ENCODE measurements around the gene STRN3. TPM values are rescaled to one million over a fixed set of nuclear protein-coding genes. Genes with fewer than 3 reads are reported as not detected.

The STRN3 gene
- total and polyA plus RNA-seq, 2 experiments from 2014 or later = 25.6 to 44.2 TPM

DNA sequence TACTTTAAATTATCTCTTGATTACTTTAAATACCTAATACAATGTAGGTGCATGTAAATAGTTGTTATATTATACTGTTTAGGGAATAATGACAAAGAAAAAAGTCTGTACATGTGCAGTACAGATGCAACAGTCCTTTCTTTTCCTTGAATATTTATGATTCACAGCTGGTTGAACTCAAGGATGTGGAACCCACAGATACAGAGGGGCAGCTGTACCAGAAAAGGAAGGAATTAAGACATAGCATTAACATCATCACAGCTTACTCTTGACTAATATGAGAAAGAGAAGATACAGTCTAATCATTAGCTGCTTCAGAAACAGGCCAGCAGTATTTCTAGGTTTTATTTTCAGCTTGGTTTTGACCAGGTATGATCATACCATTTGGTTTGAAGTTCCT, 35.4 kb downstream of the STRN3 start:
- H3K4me1 ChIP-seq (ENCODE audit: insufficient read depth) = peaks cover 22% of the 10 kb centered on the region
- in situ Hi-C loops (cut with MboI) = loop anchor here (25.0 kb wide), 1 partner anchor 347 kb away; no protein-coding TSS in a partner anchor
- H3K9ac ChIP-seq = no peak overlapping the region
- H3K27ac ChIP-seq = no peak overlapping the region
- peaks cover 100% of the 10 kb centered on the region for H3K79me2 ChIP-seq (ENCODE audit: insufficient read depth)
- no peak overlapping the region for H3K4me2 ChIP-seq (ENCODE audit: unreplicated experiment)
- no peaks in the 10 kb centered on the region for H3K27me3 ChIP-seq (replicated peaks; ENCODE audit: insufficient read depth)
- H2AFZ ChIP-seq = no peak overlapping the region
- no peak overlapping the region for H3K4me3 ChIP-seq
- TF ChIP-seq EZH2 (IDR thresholded peaks at IDR 0.05; ENCODE audit: insufficient read depth, poor library complexity, severe bottlenecking) (no peak), EZH2phosphoT487 (IDR thresholded peaks at IDR 0.05; ENCODE audit: insufficient read depth, low read depth) (no peak)
- DNase-seq = peak; percentile 11
- H3F3A ChIP-seq (ENCODE audit: insufficient read depth) = peaks cover 25% of the 10 kb centered on the region
- H3K9me2 ChIP-seq (ENCODE audit: insufficient read depth) = no peaks in the 10 kb centered on the region
- no peaks in the 10 kb centered on the region for H4K20me1 ChIP-seq (ENCODE audit: insufficient read depth)
- no peaks in the 10 kb centered on the region for H3K36me3 ChIP-seq (ENCODE audit: low read depth)
- no peaks in the 10 kb centered on the region for H3K9me3 ChIP-seq (ENCODE audit: low read depth)

DNA sequence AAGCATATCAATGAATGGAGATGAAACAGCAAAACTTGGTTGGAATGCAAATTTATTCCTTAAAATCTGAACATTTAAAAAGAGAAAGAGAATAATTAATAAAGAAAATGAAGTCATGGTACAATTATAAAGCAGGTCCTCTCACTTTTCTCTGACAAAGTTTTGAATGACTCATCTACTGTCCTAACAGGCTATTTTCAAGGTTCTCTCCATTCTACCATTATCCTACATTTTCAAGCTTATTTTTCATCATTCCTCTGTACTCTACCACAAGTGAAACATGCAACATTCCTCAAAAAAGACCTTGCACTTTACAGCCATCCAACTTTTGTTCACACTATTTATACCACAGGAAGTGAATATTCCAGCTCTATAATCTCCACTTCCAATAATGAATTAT, 37.7 kb downstream of the STRN3 start:
- H3K27ac ChIP-seq = no peak overlapping the region
- TF ChIP-seq EZH2phosphoT487 (IDR thresholded peaks at IDR 0.05; ENCODE audit: insufficient read depth, low read depth) = no peak
- no peak for TF ChIP-seq EZH2 (IDR thresholded peaks at IDR 0.05; ENCODE audit: insufficient read depth, poor library complexity, severe bottlenecking)
- H3K9me2 ChIP-seq (ENCODE audit: insufficient read depth) = no peaks in the 10 kb centered on the region
- no peaks in the 10 kb centered on the region for H3K9me3 ChIP-seq (ENCODE audit: low read depth)
- H3K36me3 ChIP-seq (ENCODE audit: low read depth) = no peaks in the 10 kb centered on the region
- H3K4me1 ChIP-seq (ENCODE audit: insufficient read depth) = 0 out of 2 replicates have a peak, but pooled peaks cover 7% of the 10 kb centered on the region
- no peak overlapping the region for H3K4me2 ChIP-seq (ENCODE audit: unreplicated experiment)
- in situ Hi-C loops (cut with MboI) = loop anchor here (10.0 to 25.0 kb wide), 2 partner anchors 86 to 349 kb away; no protein-coding TSS in a partner anchor
- H3K27me3 ChIP-seq (replicated peaks; ENCODE audit: insufficient read depth) = no peaks in the 10 kb centered on the region
- H2AFZ ChIP-seq = no peak overlapping the region
- no peaks in the 10 kb centered on the region for H4K20me1 ChIP-seq (ENCODE audit: insufficient read depth)
- no peak overlapping the region for H3K4me3 ChIP-seq
- H3K9ac ChIP-seq = no peak overlapping the region
- peak; percentile 37 for DNase-seq
- H3K79me2 ChIP-seq (ENCODE audit: insufficient read depth) = peaks cover 100% of the 10 kb centered on the region
- H3F3A ChIP-seq (ENCODE audit: insufficient read depth) = 0 out of 2 replicates have a peak, but pooled peaks cover 10% of the 10 kb centered on the region

DNA sequence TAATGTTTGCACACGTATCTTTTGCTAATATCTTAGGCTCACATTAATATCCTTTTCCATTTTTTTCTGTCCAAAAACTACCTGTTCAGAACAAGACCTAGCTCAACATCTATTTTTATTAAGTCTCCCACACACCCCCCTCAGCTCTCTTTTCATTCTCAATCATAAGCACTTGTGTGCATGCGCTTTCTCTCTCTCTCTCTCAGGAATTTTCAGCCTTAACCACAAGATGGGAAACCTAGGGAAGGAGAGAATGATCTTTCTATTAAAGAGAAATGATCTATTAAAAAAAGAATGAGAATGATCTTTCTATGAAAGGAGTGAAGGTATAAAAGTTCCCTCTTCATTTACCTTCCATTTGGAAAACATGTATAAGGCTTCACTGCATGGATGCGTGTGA, 40.4 kb downstream of the STRN3 start:
- DNase-seq = no peak
- Histone ChIP-seq H3K4me2 (ENCODE audit: unreplicated experiment) (no peak overlapping the region), H3K36me3 (ENCODE audit: low read depth) (no peaks in the 10 kb centered on the region), H4K20me1 (ENCODE audit: insufficient read depth) (no peaks in the 10 kb centered on the region), H3F3A (ENCODE audit: insufficient read depth) (0 out of 2 replicates have a peak, but pooled peaks cover 14% of the 10 kb centered on the region), H3K4me3 (no peak overlapping the region), H3K9me3 (ENCODE audit: low read depth) (no peaks in the 10 kb centered on the region), H3K79me2 (ENCODE audit: insufficient read depth) (peaks cover 100% of the 10 kb centered on the region), H2AFZ (no peak overlapping the region), H3K9ac (no peak overlapping the region), H3K4me1 (ENCODE audit: insufficient read depth) (0 out of 2 replicates have a peak, but pooled peaks cover 7% of the 10 kb centered on the region), H3K27me3 (replicated peaks; ENCODE audit: insufficient read depth) (no peaks in the 10 kb centered on the region), H3K9me2 (ENCODE audit: insufficient read depth) (no peaks in the 10 kb centered on the region), H3K27ac (no peak overlapping the region)
- TF ChIP-seq EZH2phosphoT487 (IDR thresholded peaks at IDR 0.05; ENCODE audit: insufficient read depth, low read depth) (no peak), EZH2 (IDR thresholded peaks at IDR 0.05; ENCODE audit: insufficient read depth, poor library complexity, severe bottlenecking) (no peak)
- 85 to 90% methylated on average over 3 of the region's 3 CpGs for WGBS, 2 experiments (ENCODE audit: low coverage in 1 of 2, low lambda C conversion rate in 2 of 2, missing lambda C conversion rate in 2 of 2)
- in situ Hi-C loops (cut with MboI) = loop anchor here (10.0 to 25.0 kb wide), 2 partner anchors 89 to 352 kb away; no protein-coding TSS in a partner anchor

- Histone ChIP-seq H2AFZ (no peak overlapping the region), H3K27me3 (replicated peaks; ENCODE audit: insufficient read depth) (no peaks in the 10 kb centered on the region), H3K36me3 (ENCODE audit: low read depth) (no peaks in the 10 kb centered on the region), H3K9ac (no peak overlapping the region), H3K4me2 (ENCODE audit: unreplicated experiment) (no peak overlapping the region), H3F3A (ENCODE audit: insufficient read depth) (0 out of 2 replicates have a peak, but pooled peaks cover 12% of the 10 kb centered on the region), H3K4me3 (no peak overlapping the region), H3K9me3 (ENCODE audit: low read depth) (no peaks in the 10 kb centered on the region), H3K4me1 (ENCODE audit: insufficient read depth) (0 out of 2 replicates have a peak, but pooled peaks cover 7% of the 10 kb centered on the region), H3K9me2 (ENCODE audit: insufficient read depth) (no peaks in the 10 kb centered on the region), H3K27ac (no peak overlapping the region), H4K20me1 (ENCODE audit: insufficient read depth) (no peaks in the 10 kb centered on the region), H3K79me2 (ENCODE audit: insufficient read depth) (peaks cover 100% of the 10 kb centered on the region)
- no peak for TF ChIP-seq EZH2phosphoT487 (IDR thresholded peaks at IDR 0.05; ENCODE audit: insufficient read depth, low read depth)
- TF ChIP-seq EZH2 (IDR thresholded peaks at IDR 0.05; ENCODE audit: insufficient read depth, poor library complexity, severe bottlenecking) = no peak
- in situ Hi-C loops (cut with MboI) = loop anchor here (10.0 to 25.0 kb wide), 2 partner anchors 91 to 353 kb away; no protein-coding TSS in a partner anchor
- DNase-seq = no peak
- WGBS, 2 experiments (ENCODE audit: low coverage in 1 of 2, low lambda C conversion rate in 2 of 2, missing lambda C conversion rate in 2 of 2) = 69 to 84% methylated on average over 2 of the region's 2 CpGs
Measured at GRCh38 chr14:30983858-30984257, 42.3 kb downstream of the STRN3 start.

Measured in GM23248 (cell line).